Panc1 (cell line): Measurements from ENCODE around the gene TIMELESS.
"Not testable (repeated sequence)": the region's sequence is repeated elsewhere in the genome, so short reads cannot be mapped to it uniquely, and the experiment has no call there.

ENCODE experiments used
- CTCF ChIP-seq: fragments of 450-650 bp; IDR thresholded peaks from 2 replicates; pipeline ENCODE4 v1.5.1; 2017; ENCODE audit warnings: mild to moderate bottlenecking
- POLR2AphosphoS5 ChIP-seq: IDR thresholded peaks from 2 replicates; pipeline ENCODE4 v1.6.1; 2012; ENCODE audit warnings: mild to moderate bottlenecking, low read depth, low read length, moderate library complexity
- SIN3A ChIP-seq: IDR thresholded peaks from 2 replicates; pipeline ENCODE4 v1.6.1; 2012; ENCODE audit warnings: low read depth, mild to moderate bottlenecking, low read length, moderate library complexity, borderline replicate concordance; ENCODE audit not compliant: insufficient read depth
- TCF7L2 ChIP-seq: IDR thresholded peaks from 2 replicates; pipeline ENCODE4 v1.6.1; 2011; ENCODE audit warnings: mild to moderate bottlenecking, low read depth, low read length, inconsistent platforms

GRCh38 chr12:56494481-56494880, 45.3 kb upstream of the TIMELESS start:
- not testable (repeated sequence) for TF ChIP-seq CTCF, SIN3A, POLR2AphosphoS5, TCF7L2
